DOHH2 (cell line): ENCODE measurements around the gene CNOT4.

Source experiments
- CTCF ChIP-seq: fragments of 200-600 bp; sonication (generic); IDR thresholded peaks from one replicate; pipeline ENCODE4 v1.5.1; 2014; ENCODE audit warnings: antibody characterized with exemption, mild to moderate bottlenecking, low read depth, low read length; ENCODE audit not compliant: poor library complexity, severe bottlenecking
- EZH2phosphoT487 ChIP-seq: fragments of 200-600 bp; sonication (generic); IDR thresholded peaks from 2 replicates; pipeline ENCODE4 v1.6.1; 2017; ENCODE audit warnings: borderline replicate concordance, mild to moderate bottlenecking, antibody characterized with exemption, low read length, moderate library complexity, mixed read lengths

- TF ChIP-seq EZH2phosphoT487 (no peak), CTCF (no peak)
These were observed 40.3 kb upstream of the CNOT4 start for GRCh38 chr7:135550196-135550595.
